Measurements from ENCODE around the gene KLF5. TPM values are rescaled to one million over a fixed set of nuclear protein-coding genes. Genes with fewer than 3 reads are reported as not detected.

KLF5 gene
- total RNA-seq, 1 experiment from 2014 or later: 2.2 TPM

DNA sequence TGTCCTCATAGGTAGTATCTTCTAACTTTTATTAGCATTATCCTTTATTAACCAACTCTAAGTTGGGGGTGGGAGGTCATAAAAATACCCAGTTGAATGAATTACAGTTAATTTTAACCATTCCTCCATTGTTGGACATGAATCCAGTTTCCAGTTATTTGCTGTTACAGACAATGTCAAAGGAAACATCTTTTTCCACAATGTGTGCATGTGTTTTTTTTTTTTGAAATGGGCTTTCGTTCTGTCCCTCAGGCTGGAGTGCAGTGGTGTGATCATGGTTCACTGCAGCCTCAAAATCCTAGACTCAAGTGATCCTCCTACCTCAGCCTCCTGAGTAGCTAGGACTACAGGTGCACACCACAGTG lies 32.0 kb downstream of the KLF5 start:
- Histone ChIP-seq H3K4me2 (ENCODE audit: insufficient read depth, insufficient read length, low read length) (no peak overlapping the region), H2BK12ac (ENCODE audit: insufficient read length, low read depth, low read length) (no peak overlapping the region), H3K27ac (ENCODE audit: insufficient read length, low read depth, low read length) (no peak overlapping the region), H3T11ph (ENCODE audit: low read length) (no peak overlapping the region), H4K20me1 (ENCODE audit: control insufficient read depth, insufficient read depth, insufficient read length) (no peaks in the 10 kb centered on the region), H3K27me3 (ENCODE audit: insufficient read depth, low read length) (no peaks in the 10 kb centered on the region), H2BK120ac (ENCODE audit: low read depth, low read length, poor library complexity, severe bottlenecking) (no peak overlapping the region), H3K79me2 (ENCODE audit: insufficient read depth, low read length) (no peaks in the 10 kb centered on the region), H3K9ac (ENCODE audit: extremely low read depth, insufficient read length, low read length) (no peak overlapping the region), H3K23ac (ENCODE audit: insufficient read length, low read depth, low read length) (no peak overlapping the region), H3K56ac (ENCODE audit: insufficient read length, low read depth, low read length) (no peak overlapping the region), H4K5ac (ENCODE audit: insufficient read length, low read depth, low read length) (no peak overlapping the region), H3K23me2 (ENCODE audit: insufficient read length, low read depth, low read length, poor library complexity, severe bottlenecking) (no peaks in the 10 kb centered on the region), H2AFZ (ENCODE audit: low read length) (no peak overlapping the region), H3K18ac (ENCODE audit: insufficient read length, low read depth, low read length) (no peak overlapping the region), H2BK15ac (ENCODE audit: low read depth, low read length) (no peak overlapping the region), H3K4ac (ENCODE audit: low read depth, low read length) (no peak overlapping the region), H3K4me1 (ENCODE audit: insufficient read depth, low read length) (no peaks in the 10 kb centered on the region), H2AK5ac (ENCODE audit: insufficient read length, low read length) (no peak overlapping the region), H2BK20ac (ENCODE audit: low read depth, low read length, poor library complexity, severe bottlenecking) (no peak overlapping the region), H3K79me1 (ENCODE audit: insufficient read depth, low read depth, low read length, poor library complexity, severe bottlenecking) (no peaks in the 10 kb centered on the region), H3K9me3 (ENCODE audit: control insufficient read depth, low read depth, low read length) (no peaks in the 10 kb centered on the region), H2BK5ac (ENCODE audit: insufficient read length, low read length) (no peak overlapping the region), H4K91ac (ENCODE audit: insufficient read length, low read depth, low read length) (no peak overlapping the region), H3K14ac (ENCODE audit: insufficient read depth, low read length) (no peak overlapping the region), H4K8ac (replicated peaks; ENCODE audit: insufficient read length, low read depth, low read length) (no peak overlapping the region)
- Mint-ChIP-seq H3K36me3 (ENCODE audit: insufficient read depth in 1 of 3, low read depth in 3 of 3) (peaks cover 5 to 27% (median 13%) of the 10 kb centered on the region in 3 experiments; a peak in 5 of 7 replicates), H3K27me3 (ENCODE audit: low read depth) (no peaks in the 10 kb centered on the region), H3K4me1 (peaks cover 3 to 6% of the 10 kb centered on the region in 2 experiments; a peak in 1 of 4 replicates), H3K27ac (peak overlapping the region in 1 of 3 experiments; percentile 91; a peak in 1 of 7 replicates), H3K9me3 (peaks cover 21 to 22% of the 10 kb centered on the region in 2 experiments), H3K4me3 (no peak overlapping the region)
- no CpG with 5 or more reads among the region's 1 CpG for WGBS (ENCODE audit: extremely low coverage, insufficient read length, low lambda C conversion rate)
- TF ChIP-seq, protein P1, sequence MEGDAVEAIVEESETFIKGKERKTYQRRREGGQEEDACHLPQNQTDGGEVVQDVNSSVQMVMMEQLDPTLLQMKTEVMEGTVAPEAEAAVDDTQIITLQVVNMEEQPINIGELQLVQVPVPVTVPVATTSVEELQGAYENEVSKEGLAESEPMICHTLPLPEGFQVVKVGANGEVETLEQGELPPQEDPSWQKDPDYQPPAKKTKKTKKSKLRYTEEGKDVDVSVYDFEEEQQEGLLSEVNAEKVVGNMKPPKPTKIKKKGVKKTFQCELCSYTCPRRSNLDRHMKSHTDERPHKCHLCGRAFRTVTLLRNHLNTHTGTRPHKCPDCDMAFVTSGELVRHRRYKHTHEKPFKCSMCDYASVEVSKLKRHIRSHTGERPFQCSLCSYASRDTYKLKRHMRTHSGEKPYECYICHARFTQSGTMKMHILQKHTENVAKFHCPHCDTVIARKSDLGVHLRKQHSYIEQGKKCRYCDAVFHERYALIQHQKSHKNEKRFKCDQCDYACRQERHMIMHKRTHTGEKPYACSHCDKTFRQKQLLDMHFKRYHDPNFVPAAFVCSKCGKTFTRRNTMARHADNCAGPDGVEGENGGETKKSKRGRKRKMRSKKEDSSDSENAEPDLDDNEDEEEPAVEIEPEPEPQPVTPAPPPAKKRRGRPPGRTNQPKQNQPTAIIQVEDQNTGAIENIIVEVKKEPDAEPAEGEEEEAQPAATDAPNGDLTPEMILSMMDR (conservative IDR thresholded peaks at IDR 0.05): no peak
- no peak for DNase-seq

Data from H9 (cell line).